Astrocyte (in vitro differentiated cells and primary cell): ENCODE measurements around the gene TFAP2D. TPM values are rescaled to one million over a fixed set of nuclear protein-coding genes. Genes with fewer than 3 reads are reported as not detected.

Source experiments
- DNase-seq: peaks from one replicate; pipeline ENCODE4 v3.0.0-alpha.2; 2010; ENCODE audit warnings: low read depth
- FAIRE-seq: peaks from 2 replicates; lab custom pipeline; 2011; peaks lifted over from hg19 to GRCh38; lab: Jason Lieb, UNC
- H2AFZ ChIP-seq: 2 replicates; pipeline ENCODE4 v1.6.0; 2012; ENCODE audit warnings: low read depth, low read length, inconsistent platforms
- H3K27ac ChIP-seq: 2 replicates; pipeline ENCODE4 v1.5.1; 2011; ENCODE audit warnings: low read depth, low read length, inconsistent platforms
- H3K27me3 ChIP-seq: 2 replicates; pipeline ENCODE4 v1.6.0; 2011; ENCODE audit warnings: low read length, inconsistent platforms; ENCODE audit not compliant: insufficient read depth
- H3K36me3 ChIP-seq: 2 replicates; pipeline ENCODE4 v1.5.1; 2011; ENCODE audit warnings: low read length, inconsistent platforms; ENCODE audit not compliant: insufficient read depth
- H3K4me1 ChIP-seq: 2 replicates; pipeline ENCODE4 v1.5.1; 2011; ENCODE audit warnings: low read length, inconsistent platforms; ENCODE audit not compliant: insufficient read depth
- H3K4me2 ChIP-seq: 2 replicates; pipeline ENCODE4 v1.6.0; 2012; ENCODE audit warnings: low read length, inconsistent platforms
- H3K4me3 ChIP-seq: 2 replicates; pipeline ENCODE4 v1.5.1; 2011; ENCODE audit warnings: low read depth, mild to moderate bottlenecking, low read length, inconsistent platforms; ENCODE audit not compliant: insufficient read depth
- H3K79me2 ChIP-seq: 2 replicates; pipeline ENCODE4 v1.6.0; 2012; ENCODE audit warnings: mild to moderate bottlenecking, low read length, inconsistent platforms; ENCODE audit not compliant: insufficient read depth
- H3K9ac ChIP-seq: 2 replicates; pipeline ENCODE4 v1.6.0; 2012; ENCODE audit warnings: mild to moderate bottlenecking, low read length, inconsistent platforms
- H3K9me3 ChIP-seq: 2 replicates; pipeline ENCODE4 v1.5.1; 2012; ENCODE audit warnings: low read depth, mild to moderate bottlenecking, low read length, inconsistent platforms; ENCODE audit not compliant: insufficient read depth
- H4K20me1 ChIP-seq: 2 replicates; pipeline ENCODE4 v1.6.0; 2012; ENCODE audit warnings: low read length, inconsistent platforms; ENCODE audit not compliant: insufficient read depth
- H3K27ac Mint-ChIP-seq: one replicate; pipeline ENCODE4 v1.8.0; 2021; ENCODE audit warnings: mild to moderate bottlenecking, mixed read lengths; ENCODE audit not compliant: unreplicated experiment
- H3K27me3 Mint-ChIP-seq: one replicate; pipeline ENCODE4 v1.8.0; 2021; ENCODE audit warnings: low read depth, mixed read lengths; ENCODE audit not compliant: unreplicated experiment
- H3K36me3 Mint-ChIP-seq: one replicate; pipeline ENCODE4 v1.8.0; 2021; ENCODE audit warnings: low read depth, mixed read lengths; ENCODE audit not compliant: unreplicated experiment
- H3K4me1 Mint-ChIP-seq: one replicate; pipeline ENCODE4 v1.8.0; 2021; ENCODE audit warnings: low read depth, mixed read lengths; ENCODE audit not compliant: unreplicated experiment
- H3K4me3 Mint-ChIP-seq: one replicate; pipeline ENCODE4 v1.8.0; 2021; ENCODE audit warnings: mild to moderate bottlenecking, moderate library complexity, mixed read lengths; ENCODE audit not compliant: unreplicated experiment
- H3K9me3 Mint-ChIP-seq: one replicate; pipeline ENCODE4 v1.8.0; 2021; ENCODE audit warnings: mild to moderate bottlenecking, mixed read lengths; ENCODE audit not compliant: unreplicated experiment
- EZH2 ChIP-seq: IDR thresholded peaks from 2 replicates; pipeline ENCODE4 v1.6.1; 2012; ENCODE audit warnings: mild to moderate bottlenecking, low read length, inconsistent platforms; ENCODE audit not compliant: insufficient read depth
- total RNA-seq: library from RNA; stranded (reverse); gene quantifications from 2 replicates; pipeline ENCODE4 v1.2.1, GENCODE V29; 2021
- TF ChIP-seq, protein P1 (sequence below): IDR thresholded peaks from 2 replicates; pipeline ENCODE4 v1.5.1; 2011; ENCODE audit warnings: low read depth, mild to moderate bottlenecking, inconsistent platforms, low read length, moderate library complexity; ENCODE audit not compliant: insufficient read depth

The TFAP2D gene
- total RNA-seq, 1 donor from 2014 or later = not detected

DNA sequence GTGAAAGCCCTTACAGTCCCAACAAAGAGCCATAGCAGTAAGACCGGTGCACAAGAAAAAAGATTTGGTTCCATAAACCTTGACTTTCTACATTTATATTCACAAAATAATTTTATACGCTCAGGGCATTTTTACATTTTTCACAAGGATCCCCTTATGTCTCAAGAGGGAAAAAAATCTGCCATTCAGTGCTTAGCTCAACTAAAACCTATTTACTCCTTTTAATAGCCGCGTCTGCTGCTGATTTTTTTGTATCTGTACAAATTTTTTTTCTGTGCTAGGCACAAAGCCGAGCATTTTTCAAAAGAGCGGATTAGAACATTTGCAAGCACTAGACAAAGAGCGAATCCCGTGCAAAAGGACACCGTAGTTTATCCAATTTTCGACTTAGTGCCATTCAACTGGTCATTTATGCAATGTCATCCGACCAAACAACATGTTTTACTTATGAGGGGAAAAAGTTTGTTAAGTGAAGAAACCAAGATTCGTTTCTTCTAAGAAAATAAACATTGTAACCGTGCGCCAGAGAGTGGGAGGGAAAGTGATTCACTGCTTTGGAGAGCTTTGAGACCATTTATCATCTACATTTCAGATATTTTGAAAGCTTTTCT, 3.7 kb downstream of the TFAP2D start:
- no peaks in the 10 kb centered on the region for H3K79me2 ChIP-seq
- H3K36me3 ChIP-seq = no peaks in the 10 kb centered on the region
- FAIRE-seq (no peak), DNase-seq (no peak)
- no peak overlapping the region for H3K27ac Mint-ChIP-seq
- no peaks in the 10 kb centered on the region for H3K9me3 ChIP-seq
- H2AFZ ChIP-seq = no peak overlapping the region
- no peak overlapping the region for H3K27ac ChIP-seq
- H3K9me3 Mint-ChIP-seq = peaks cover 14% of the 10 kb centered on the region
- H3K4me3 Mint-ChIP-seq = no peak overlapping the region
- no peaks in the 10 kb centered on the region for H3K36me3 Mint-ChIP-seq
- no peak overlapping the region for H3K9ac ChIP-seq
- H3K4me2 ChIP-seq = no peak overlapping the region
- H3K27me3 ChIP-seq = peaks cover 27% of the 10 kb centered on the region
- H3K4me1 Mint-ChIP-seq = no peaks in the 10 kb centered on the region
- no peaks in the 10 kb centered on the region for H4K20me1 ChIP-seq
- no peaks in the 10 kb centered on the region for H3K4me1 ChIP-seq
- TF ChIP-seq EZH2 = no peak
- TF ChIP-seq, protein P1, sequence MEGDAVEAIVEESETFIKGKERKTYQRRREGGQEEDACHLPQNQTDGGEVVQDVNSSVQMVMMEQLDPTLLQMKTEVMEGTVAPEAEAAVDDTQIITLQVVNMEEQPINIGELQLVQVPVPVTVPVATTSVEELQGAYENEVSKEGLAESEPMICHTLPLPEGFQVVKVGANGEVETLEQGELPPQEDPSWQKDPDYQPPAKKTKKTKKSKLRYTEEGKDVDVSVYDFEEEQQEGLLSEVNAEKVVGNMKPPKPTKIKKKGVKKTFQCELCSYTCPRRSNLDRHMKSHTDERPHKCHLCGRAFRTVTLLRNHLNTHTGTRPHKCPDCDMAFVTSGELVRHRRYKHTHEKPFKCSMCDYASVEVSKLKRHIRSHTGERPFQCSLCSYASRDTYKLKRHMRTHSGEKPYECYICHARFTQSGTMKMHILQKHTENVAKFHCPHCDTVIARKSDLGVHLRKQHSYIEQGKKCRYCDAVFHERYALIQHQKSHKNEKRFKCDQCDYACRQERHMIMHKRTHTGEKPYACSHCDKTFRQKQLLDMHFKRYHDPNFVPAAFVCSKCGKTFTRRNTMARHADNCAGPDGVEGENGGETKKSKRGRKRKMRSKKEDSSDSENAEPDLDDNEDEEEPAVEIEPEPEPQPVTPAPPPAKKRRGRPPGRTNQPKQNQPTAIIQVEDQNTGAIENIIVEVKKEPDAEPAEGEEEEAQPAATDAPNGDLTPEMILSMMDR = no peak
- peaks cover 97% of the 10 kb centered on the region for H3K27me3 Mint-ChIP-seq
- H3K4me3 ChIP-seq = no peak overlapping the region

DNA sequence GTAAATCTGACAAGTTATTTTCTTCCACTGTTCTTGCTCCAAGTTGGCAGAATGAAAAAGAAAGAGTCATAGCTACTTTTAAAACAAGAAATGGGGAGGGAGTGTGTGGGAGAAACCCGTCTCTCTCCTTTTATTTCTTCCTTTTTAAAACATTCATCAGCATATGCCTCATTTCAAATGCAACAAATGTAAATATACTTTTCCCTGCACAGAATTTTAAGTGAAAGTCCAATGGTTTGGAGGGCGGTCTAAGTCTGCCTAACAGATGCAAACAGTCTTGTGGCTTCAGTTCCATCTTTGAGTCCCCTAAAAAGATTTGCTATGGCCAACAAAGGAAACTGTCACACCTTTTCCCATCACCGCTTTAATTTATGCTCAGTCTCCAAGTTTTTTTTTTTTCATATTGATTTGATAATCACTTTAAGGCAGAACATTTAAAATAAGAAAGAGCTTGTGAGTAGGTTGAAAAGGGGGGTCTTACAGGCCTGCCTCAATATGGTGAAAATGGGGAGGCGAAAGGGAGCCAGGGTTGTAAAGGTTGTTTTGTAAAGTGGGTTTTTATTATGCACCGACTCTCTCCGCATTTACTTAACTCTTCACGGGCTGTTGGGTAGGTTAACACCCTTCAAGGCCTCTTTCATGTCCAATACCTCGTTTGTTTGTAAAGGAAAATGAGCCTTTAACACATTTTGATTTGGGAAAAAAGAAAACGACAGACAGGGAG, 4.6 kb downstream of the TFAP2D start:
- peaks cover 16% of the 10 kb centered on the region for H3K9me3 Mint-ChIP-seq
- no peaks in the 10 kb centered on the region for H3K4me1 Mint-ChIP-seq
- H3K4me2 ChIP-seq = no peak overlapping the region
- no peaks in the 10 kb centered on the region for H4K20me1 ChIP-seq
- no peaks in the 10 kb centered on the region for H3K4me1 ChIP-seq
- H3K27me3 Mint-ChIP-seq = peaks cover 97% of the 10 kb centered on the region
- H3K27ac ChIP-seq = no peak overlapping the region
- H3K4me3 ChIP-seq = no peak overlapping the region
- H3K36me3 ChIP-seq = no peaks in the 10 kb centered on the region
- H3K27ac Mint-ChIP-seq = no peak overlapping the region
- no peak for DNase-seq
- H3K27me3 ChIP-seq = peaks cover 29% of the 10 kb centered on the region
- TF ChIP-seq, protein P1 = no peak
- TF ChIP-seq EZH2 = no peak
- FAIRE-seq = no peak
- H3K9me3 ChIP-seq = no peaks in the 10 kb centered on the region
- no peaks in the 10 kb centered on the region for H3K79me2 ChIP-seq
- no peak overlapping the region for H3K4me3 Mint-ChIP-seq
- no peak overlapping the region for H3K9ac ChIP-seq
- H2AFZ ChIP-seq = no peak overlapping the region
- no peaks in the 10 kb centered on the region for H3K36me3 Mint-ChIP-seq

DNA sequence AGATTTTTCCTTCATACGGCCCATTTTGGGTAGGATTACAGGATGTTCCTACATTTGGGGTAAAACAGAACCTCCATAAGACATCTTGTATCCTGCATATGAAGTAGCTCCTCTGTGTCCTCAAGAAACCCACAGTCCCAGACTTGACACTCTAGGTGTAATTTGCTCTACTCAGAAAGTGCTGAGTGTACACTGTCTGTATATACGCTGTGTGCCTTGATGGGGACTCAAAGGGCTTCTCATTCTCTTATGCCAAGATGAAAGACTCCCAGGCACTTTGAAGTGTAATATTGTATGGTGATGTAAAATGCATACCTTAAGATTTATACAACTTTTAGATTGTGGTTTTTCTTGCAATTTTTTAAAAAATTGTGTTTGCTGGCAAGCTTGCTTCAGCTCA, 5.2 kb downstream of the TFAP2D start:
- H3K27ac ChIP-seq = no peak overlapping the region
- TF ChIP-seq, protein P1 = no peak
- no peak for TF ChIP-seq EZH2
- peaks cover 28% of the 10 kb centered on the region for H3K27me3 ChIP-seq
- no peaks in the 10 kb centered on the region for H3K36me3 ChIP-seq
- no peak for DNase-seq
- H3K4me2 ChIP-seq = no peak overlapping the region
- H3K27ac Mint-ChIP-seq = no peak overlapping the region
- no peaks in the 10 kb centered on the region for H3K36me3 Mint-ChIP-seq
- H3K4me1 Mint-ChIP-seq = no peaks in the 10 kb centered on the region
- no peaks in the 10 kb centered on the region for H3K4me1 ChIP-seq
- H3K9ac ChIP-seq = no peak overlapping the region
- H3K79me2 ChIP-seq = no peaks in the 10 kb centered on the region
- peaks cover 98% of the 10 kb centered on the region for H3K27me3 Mint-ChIP-seq
- H3K9me3 ChIP-seq = no peaks in the 10 kb centered on the region
- FAIRE-seq = no peak
- no peak overlapping the region for H3K4me3 Mint-ChIP-seq
- no peak overlapping the region for H3K4me3 ChIP-seq
- H3K9me3 Mint-ChIP-seq = peaks cover 19% of the 10 kb centered on the region
- no peak overlapping the region for H2AFZ ChIP-seq
- no peaks in the 10 kb centered on the region for H4K20me1 ChIP-seq
